ENCODE measurements around the gene PCDH8.

GRCh38 chr13:52815330-52815729 is 33.1 kb downstream of the PCDH8 start:
- TF ChIP-seq CTCF (IDR thresholded peaks at IDR 0.05) (no peak), POLR2A (IDR thresholded peaks at IDR 0.05) (no peak)

Measured in right lobe of liver (tissue), 4 donors.